Measurements from ENCODE around the gene UMAD1.

DNA sequence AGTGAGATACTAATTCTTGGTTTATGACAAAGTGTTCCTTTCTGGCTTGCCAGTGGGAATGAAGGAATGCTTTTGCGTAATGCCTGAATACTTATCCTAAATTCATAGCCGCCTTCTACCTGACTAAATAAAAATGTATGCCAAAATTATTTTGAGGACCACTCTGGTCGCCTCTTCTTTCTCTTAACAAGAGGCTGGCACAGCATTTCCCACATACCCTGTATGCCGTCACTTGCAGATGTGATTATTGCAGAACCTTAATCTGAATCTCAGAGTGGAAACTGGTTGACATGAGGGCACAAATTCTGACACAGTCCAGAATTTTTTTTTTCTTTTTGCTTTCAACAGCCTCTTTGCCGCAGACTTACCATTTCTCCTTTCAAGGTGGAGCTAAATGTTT, 203.4 kb downstream of the UMAD1 start:
- TF ChIP-seq, protein P1, sequence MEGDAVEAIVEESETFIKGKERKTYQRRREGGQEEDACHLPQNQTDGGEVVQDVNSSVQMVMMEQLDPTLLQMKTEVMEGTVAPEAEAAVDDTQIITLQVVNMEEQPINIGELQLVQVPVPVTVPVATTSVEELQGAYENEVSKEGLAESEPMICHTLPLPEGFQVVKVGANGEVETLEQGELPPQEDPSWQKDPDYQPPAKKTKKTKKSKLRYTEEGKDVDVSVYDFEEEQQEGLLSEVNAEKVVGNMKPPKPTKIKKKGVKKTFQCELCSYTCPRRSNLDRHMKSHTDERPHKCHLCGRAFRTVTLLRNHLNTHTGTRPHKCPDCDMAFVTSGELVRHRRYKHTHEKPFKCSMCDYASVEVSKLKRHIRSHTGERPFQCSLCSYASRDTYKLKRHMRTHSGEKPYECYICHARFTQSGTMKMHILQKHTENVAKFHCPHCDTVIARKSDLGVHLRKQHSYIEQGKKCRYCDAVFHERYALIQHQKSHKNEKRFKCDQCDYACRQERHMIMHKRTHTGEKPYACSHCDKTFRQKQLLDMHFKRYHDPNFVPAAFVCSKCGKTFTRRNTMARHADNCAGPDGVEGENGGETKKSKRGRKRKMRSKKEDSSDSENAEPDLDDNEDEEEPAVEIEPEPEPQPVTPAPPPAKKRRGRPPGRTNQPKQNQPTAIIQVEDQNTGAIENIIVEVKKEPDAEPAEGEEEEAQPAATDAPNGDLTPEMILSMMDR (IDR thresholded peaks at IDR 0.05), result no peak
- no peak for TF ChIP-seq POLR2A (IDR thresholded peaks at IDR 0.05)

Data from thyroid gland (tissue), 4 donors.